PC-9 (cell line): ENCODE measurements around the gene JMJD6. TPM values are rescaled to one million over a fixed set of nuclear protein-coding genes. Genes with fewer than 3 reads are reported as not detected.
"Not testable (repeated sequence)": the region's sequence is repeated elsewhere in the genome, so short reads cannot be mapped to it uniquely, and the experiment has no call there.

Experiments
- BruUV-seq: library from RNA; stranded (reverse); fragments of 400-500 nt; replicated peaks from 2 replicates; lab custom pipeline; 2021; lab: Mats Ljungman, UMichigan
- CTCF ChIA-PET: fragments of 300-600 bp; sonication (Branson Sonifier 250); formaldehyde crosslinking; loops from one replicate; lab custom pipeline; 2022; ENCODE audit warnings: antibody characterized with exemption; lab: Charles Lee
- POLR2A ChIA-PET: fragments of 300-600 bp; sonication (Branson Sonifier 250); formaldehyde crosslinking; loops from one replicate; lab custom pipeline; 2022; ENCODE audit warnings: antibody characterized with exemption; ENCODE audit not compliant: unreplicated experiment; lab: Charles Lee
- DNase-seq, 2 experiments: peaks; one replicate each; pipeline versions ENCODE4 v3.0.0 to v3.0.0-alpha.2; 2015 to 2022; ENCODE audit warnings: mixed read lengths in 1 of 2
- H2AFZ ChIP-seq: fragments of 200-600 bp; sonication (generic); 2 replicates; pipeline ENCODE4 v1.8.1; 2017; ENCODE audit warnings: antibody characterized with exemption
- H3F3A ChIP-seq: fragments of 200-600 bp; sonication (generic); 2 replicates; pipeline ENCODE4 v1.8.1; 2017; ENCODE audit warnings: antibody characterized with exemption, mild to moderate bottlenecking, low read depth; ENCODE audit not compliant: insufficient read depth
- H3K27ac ChIP-seq: fragments of 200-600 bp; sonication (generic); 2 replicates; pipeline ENCODE4 v1.6.1; 2016; ENCODE audit warnings: mixed run types
- H3K27me3 ChIP-seq: fragments of 200-600 bp; sonication (generic); 2 replicates; pipeline ENCODE4 v1.6.1; 2016; ENCODE audit warnings: low read depth, mixed run types; ENCODE audit not compliant: insufficient read depth
- H3K36me3 ChIP-seq: fragments of 200-600 bp; sonication (generic); 2 replicates; pipeline ENCODE4 v1.6.1; 2016; ENCODE audit warnings: low read depth, mixed run types
- H3K4me1 ChIP-seq: fragments of 200-600 bp; sonication (generic); replicated peaks from 2 replicates; pipeline ENCODE4 v1.6.1; 2016; ENCODE audit warnings: mixed run types; ENCODE audit not compliant: insufficient read depth
- H3K4me2 ChIP-seq: fragments of 200-600 bp; sonication (generic); 2 replicates; pipeline ENCODE4 v1.6.1; 2017; ENCODE audit warnings: mixed run types
- H3K4me3 ChIP-seq: fragments of 200-600 bp; sonication (generic); 2 replicates; pipeline ENCODE4 v1.6.1; 2016; ENCODE audit warnings: mixed run types
- H3K79me2 ChIP-seq: fragments of 200-600 bp; sonication (generic); 2 replicates; pipeline ENCODE4 v1.6.1; 2017; ENCODE audit warnings: low read depth, mixed run types
- H3K9me2 ChIP-seq: fragments of 200-600 bp; sonication (generic); 2 replicates; pipeline ENCODE4 v1.8.1; 2017; ENCODE audit warnings: mild to moderate bottlenecking; ENCODE audit not compliant: insufficient read depth
- H3K9me3 ChIP-seq: fragments of 200-600 bp; sonication (generic); 2 replicates; pipeline ENCODE4 v1.8.1; 2016; ENCODE audit warnings: low read depth; ENCODE audit not compliant: insufficient read depth
- H4K20me1 ChIP-seq: fragments of 200-600 bp; sonication (generic); 2 replicates; pipeline ENCODE4 v1.8.1; 2017; ENCODE audit not compliant: insufficient read depth
- CTCF ChIP-seq: fragments of 200-600 bp; sonication (generic); conservative IDR thresholded peaks from 2 replicates; pipeline ENCODE4 v1.6.1; 2017; ENCODE audit warnings: mixed run types, antibody characterized with exemption, mild to moderate bottlenecking, moderate library complexity
- EZH2 ChIP-seq: fragments of 200-600 bp; sonication (generic); IDR thresholded peaks from 2 replicates; pipeline ENCODE4 v1.8.0; 2017; ENCODE audit warnings: antibody characterized with exemption, low read depth
- intact Hi-C: fragments of 100-400 bp; cut with micrococcal nuclease; formaldehyde crosslinking; loops from one replicate; pipeline ENCODE4 v1.10.0; 2022; ENCODE audit not compliant: unreplicated experiment
- total RNA-seq: library from RNA; stranded (reverse); gene quantifications from 2 replicates; pipeline ENCODE4 v1.2.3, GENCODE V29; 2021

The JMJD6 gene
- total RNA-seq, 1 experiment from 2014 or later = 25.2 TPM

- Histone ChIP-seq H3K4me3 (no peak overlapping the region), H3K27me3 (no peaks in the 10 kb centered on the region), H3K4me1 (0 out of 2 replicates have a peak, but pooled peaks cover 6% of the 10 kb centered on the region), H3F3A (peaks cover 7% of the 10 kb centered on the region; the same call in 1 of the 2 replicates), H3K9me2 (no peaks in the 10 kb centered on the region), H3K27ac (no peak overlapping the region), H3K4me2 (no peak overlapping the region), H3K9me3 (no peaks in the 10 kb centered on the region), H3K36me3 (no peaks in the 10 kb centered on the region), H2AFZ (no peak overlapping the region), H3K79me2 (no peaks in the 10 kb centered on the region), H4K20me1 (no peaks in the 10 kb centered on the region)
- no peak for DNase-seq
- intact Hi-C loops = loop anchor here (1.0 to 10.0 kb wide), 2 partner anchors 191 to 250 kb away; partner anchors contain the start of gene AANAT
- TF ChIP-seq CTCF (no peak), EZH2 (no peak)
- BruUV-seq = no TSS peak
- CTCF ChIA-PET = interaction anchor here (1.2 kb wide), 1 partner anchor 91 kb away, joined by 3 read pairs; no protein-coding TSS in a partner anchor
- POLR2A ChIA-PET = no interaction called here
Measured at GRCh38 chr17:76714336-76714735, 12.1 kb downstream of the JMJD6 start.

DNA sequence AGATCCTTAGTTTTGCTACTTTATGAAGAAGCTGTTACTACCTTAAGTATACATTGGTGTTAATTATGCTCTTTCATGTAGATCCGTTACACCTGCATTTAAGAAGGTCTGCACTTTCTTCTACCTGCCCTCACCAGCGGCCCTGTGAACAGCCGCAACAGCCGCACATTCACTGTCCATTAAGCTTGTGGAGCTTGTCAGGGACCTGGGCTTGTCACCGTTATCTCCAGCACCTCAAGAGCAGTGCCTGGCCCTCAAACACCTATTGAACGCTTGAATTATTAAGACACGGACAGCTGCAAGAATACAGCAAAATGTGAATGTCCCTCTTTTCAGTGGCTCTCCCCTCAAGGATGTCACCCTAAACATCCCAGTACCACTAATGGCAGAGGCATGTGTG, 12.6 kb downstream of the JMJD6 start:
- Histone ChIP-seq H3K79me2 (no peaks in the 10 kb centered on the region), H3F3A (peaks cover 7% of the 10 kb centered on the region; the same call in 1 of the 2 replicates), H3K9me2 (no peaks in the 10 kb centered on the region), H3K27ac (no peak overlapping the region), H3K36me3 (no peaks in the 10 kb centered on the region), H3K9me3 (no peaks in the 10 kb centered on the region), H2AFZ (no peak overlapping the region), H3K4me3 (no peak overlapping the region), H3K4me2 (no peak overlapping the region), H4K20me1 (no peaks in the 10 kb centered on the region), H3K27me3 (no peaks in the 10 kb centered on the region), H3K4me1 (0 out of 2 replicates have a peak, but pooled peaks cover 6% of the 10 kb centered on the region)
- DNase-seq = no peak
- intact Hi-C loops = loop anchor here (1.0 to 10.0 kb wide), 2 partner anchors 190 to 249 kb away; partner anchors contain the start of gene AANAT
- POLR2A ChIA-PET = no interaction called here
- no TSS peak for BruUV-seq
- CTCF ChIA-PET = interaction anchor here (0.6 to 1.2 kb wide), 2 partner anchors 75 to 90 kb away, joined by 3 to 11 read pairs; no protein-coding TSS in a partner anchor
- TF ChIP-seq CTCF (no peak), EZH2 (no peak)

DNA sequence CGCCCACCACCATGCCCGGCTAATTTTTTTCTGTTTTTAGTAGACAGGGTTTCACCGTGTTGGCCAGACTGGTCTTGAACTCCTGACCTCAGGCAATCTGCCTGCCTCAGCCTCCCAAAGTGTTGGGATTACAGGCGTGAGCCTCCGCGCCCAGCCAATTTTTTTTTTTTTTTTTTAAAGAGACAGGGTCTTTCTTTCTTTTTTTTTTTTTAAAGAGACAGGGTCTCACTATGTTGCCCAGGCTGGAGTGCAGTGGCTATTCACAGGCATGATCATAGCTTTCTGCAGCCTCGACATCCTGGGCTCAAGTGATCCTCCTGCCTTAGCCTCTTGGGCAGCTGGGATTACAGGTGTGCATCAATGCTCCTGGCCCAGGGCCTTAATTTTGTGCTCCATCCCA, 14.1 kb downstream of the JMJD6 start:
- H3F3A ChIP-seq, H3K4me3 ChIP-seq, BruUV-seq, H3K9me2 ChIP-seq, H3K36me3 ChIP-seq, H3K27me3 ChIP-seq, H3K4me1 ChIP-seq, CTCF ChIA-PET, H3K4me2 ChIP-seq, DNase-seq, H3K79me2 ChIP-seq, H4K20me1 ChIP-seq, H2AFZ ChIP-seq, H3K9me3 ChIP-seq, POLR2A ChIA-PET, H3K27ac ChIP-seq: not testable (repeated sequence)
- intact Hi-C loops = loop anchor here (10.0 kb wide), 1 partner anchor 248 kb away; the partner anchor contains the start of gene AANAT
